HL-60 (cell line): Measurements from ENCODE around the gene DSE.

Experiments used
- GABPA ChIP-seq: IDR thresholded peaks from 2 replicates; pipeline ENCODE4 v1.6.1; 2012; ENCODE audit warnings: low read depth
- POLR2AphosphoS5 ChIP-seq: IDR thresholded peaks from 2 replicates; pipeline ENCODE4 v1.6.1; 2012; ENCODE audit warnings: low read depth
- REST ChIP-seq: IDR thresholded peaks from 2 replicates; pipeline ENCODE4 v1.6.1; 2012; ENCODE audit warnings: low read depth; ENCODE audit not compliant: insufficient replicate concordance
- SPI1 ChIP-seq: IDR thresholded peaks from 2 replicates; pipeline ENCODE4 v1.6.1; 2012; ENCODE audit warnings: low read depth, mild to moderate bottlenecking, borderline replicate concordance
- TF ChIP-seq, protein P1 (sequence below): IDR thresholded peaks from one replicate; pipeline ENCODE4 v1.5.1; 2011; ENCODE audit warnings: low read length, control low read depth, inconsistent platforms; ENCODE audit not compliant: insufficient read depth

DNA sequence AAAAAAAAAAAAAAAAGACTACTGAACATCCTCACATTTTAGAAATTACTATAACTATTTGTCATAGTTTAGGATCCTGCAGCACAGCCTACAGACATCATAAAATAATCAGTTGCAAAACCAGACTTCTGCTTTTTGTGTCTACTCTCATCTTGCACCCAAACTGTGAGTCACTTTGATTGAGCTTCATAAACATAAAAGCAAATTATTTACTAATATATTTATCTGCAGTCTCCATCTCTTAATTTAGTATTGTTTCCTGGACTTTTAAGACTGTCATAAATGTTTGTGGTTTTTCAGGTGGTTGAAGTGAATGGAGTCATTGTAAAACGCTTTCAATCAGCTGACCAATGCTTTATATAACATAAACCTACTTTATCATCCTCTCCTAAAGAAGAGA, 75.7 kb downstream of the DSE start:
- TF ChIP-seq, protein P1, sequence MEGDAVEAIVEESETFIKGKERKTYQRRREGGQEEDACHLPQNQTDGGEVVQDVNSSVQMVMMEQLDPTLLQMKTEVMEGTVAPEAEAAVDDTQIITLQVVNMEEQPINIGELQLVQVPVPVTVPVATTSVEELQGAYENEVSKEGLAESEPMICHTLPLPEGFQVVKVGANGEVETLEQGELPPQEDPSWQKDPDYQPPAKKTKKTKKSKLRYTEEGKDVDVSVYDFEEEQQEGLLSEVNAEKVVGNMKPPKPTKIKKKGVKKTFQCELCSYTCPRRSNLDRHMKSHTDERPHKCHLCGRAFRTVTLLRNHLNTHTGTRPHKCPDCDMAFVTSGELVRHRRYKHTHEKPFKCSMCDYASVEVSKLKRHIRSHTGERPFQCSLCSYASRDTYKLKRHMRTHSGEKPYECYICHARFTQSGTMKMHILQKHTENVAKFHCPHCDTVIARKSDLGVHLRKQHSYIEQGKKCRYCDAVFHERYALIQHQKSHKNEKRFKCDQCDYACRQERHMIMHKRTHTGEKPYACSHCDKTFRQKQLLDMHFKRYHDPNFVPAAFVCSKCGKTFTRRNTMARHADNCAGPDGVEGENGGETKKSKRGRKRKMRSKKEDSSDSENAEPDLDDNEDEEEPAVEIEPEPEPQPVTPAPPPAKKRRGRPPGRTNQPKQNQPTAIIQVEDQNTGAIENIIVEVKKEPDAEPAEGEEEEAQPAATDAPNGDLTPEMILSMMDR: no peak
- no peak for TF ChIP-seq GABPA
- no peak for TF ChIP-seq REST
- no peak for TF ChIP-seq POLR2AphosphoS5
- TF ChIP-seq SPI1: peak; percentile 95
